HL-60 (cell line): Measurements from ENCODE around the gene CD38.

ENCODE experiments used
- GABPA ChIP-seq: IDR thresholded peaks from 2 replicates; pipeline ENCODE4 v1.6.1; 2012; ENCODE audit warnings: low read depth
- POLR2AphosphoS5 ChIP-seq: IDR thresholded peaks from 2 replicates; pipeline ENCODE4 v1.6.1; 2012; ENCODE audit warnings: low read depth
- SPI1 ChIP-seq: IDR thresholded peaks from 2 replicates; pipeline ENCODE4 v1.6.1; 2012; ENCODE audit warnings: low read depth, mild to moderate bottlenecking, borderline replicate concordance
- TF ChIP-seq, protein P1 (sequence below): IDR thresholded peaks from one replicate; pipeline ENCODE4 v1.5.1; 2011; ENCODE audit warnings: low read length, control low read depth, inconsistent platforms; ENCODE audit not compliant: insufficient read depth
- TF ChIP-seq, protein P2 (sequence below): IDR thresholded peaks from 2 replicates; pipeline ENCODE4 v1.6.1; 2012; ENCODE audit warnings: low read depth; ENCODE audit not compliant: insufficient replicate concordance

GRCh38 chr4:15797320-15797719, 19.2 kb downstream of the CD38 start:
- TF ChIP-seq POLR2AphosphoS5 (no peak), SPI1 (no peak), GABPA (no peak)
- TF ChIP-seq, protein P1, sequence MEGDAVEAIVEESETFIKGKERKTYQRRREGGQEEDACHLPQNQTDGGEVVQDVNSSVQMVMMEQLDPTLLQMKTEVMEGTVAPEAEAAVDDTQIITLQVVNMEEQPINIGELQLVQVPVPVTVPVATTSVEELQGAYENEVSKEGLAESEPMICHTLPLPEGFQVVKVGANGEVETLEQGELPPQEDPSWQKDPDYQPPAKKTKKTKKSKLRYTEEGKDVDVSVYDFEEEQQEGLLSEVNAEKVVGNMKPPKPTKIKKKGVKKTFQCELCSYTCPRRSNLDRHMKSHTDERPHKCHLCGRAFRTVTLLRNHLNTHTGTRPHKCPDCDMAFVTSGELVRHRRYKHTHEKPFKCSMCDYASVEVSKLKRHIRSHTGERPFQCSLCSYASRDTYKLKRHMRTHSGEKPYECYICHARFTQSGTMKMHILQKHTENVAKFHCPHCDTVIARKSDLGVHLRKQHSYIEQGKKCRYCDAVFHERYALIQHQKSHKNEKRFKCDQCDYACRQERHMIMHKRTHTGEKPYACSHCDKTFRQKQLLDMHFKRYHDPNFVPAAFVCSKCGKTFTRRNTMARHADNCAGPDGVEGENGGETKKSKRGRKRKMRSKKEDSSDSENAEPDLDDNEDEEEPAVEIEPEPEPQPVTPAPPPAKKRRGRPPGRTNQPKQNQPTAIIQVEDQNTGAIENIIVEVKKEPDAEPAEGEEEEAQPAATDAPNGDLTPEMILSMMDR, result no peak
- TF ChIP-seq, protein P2, sequence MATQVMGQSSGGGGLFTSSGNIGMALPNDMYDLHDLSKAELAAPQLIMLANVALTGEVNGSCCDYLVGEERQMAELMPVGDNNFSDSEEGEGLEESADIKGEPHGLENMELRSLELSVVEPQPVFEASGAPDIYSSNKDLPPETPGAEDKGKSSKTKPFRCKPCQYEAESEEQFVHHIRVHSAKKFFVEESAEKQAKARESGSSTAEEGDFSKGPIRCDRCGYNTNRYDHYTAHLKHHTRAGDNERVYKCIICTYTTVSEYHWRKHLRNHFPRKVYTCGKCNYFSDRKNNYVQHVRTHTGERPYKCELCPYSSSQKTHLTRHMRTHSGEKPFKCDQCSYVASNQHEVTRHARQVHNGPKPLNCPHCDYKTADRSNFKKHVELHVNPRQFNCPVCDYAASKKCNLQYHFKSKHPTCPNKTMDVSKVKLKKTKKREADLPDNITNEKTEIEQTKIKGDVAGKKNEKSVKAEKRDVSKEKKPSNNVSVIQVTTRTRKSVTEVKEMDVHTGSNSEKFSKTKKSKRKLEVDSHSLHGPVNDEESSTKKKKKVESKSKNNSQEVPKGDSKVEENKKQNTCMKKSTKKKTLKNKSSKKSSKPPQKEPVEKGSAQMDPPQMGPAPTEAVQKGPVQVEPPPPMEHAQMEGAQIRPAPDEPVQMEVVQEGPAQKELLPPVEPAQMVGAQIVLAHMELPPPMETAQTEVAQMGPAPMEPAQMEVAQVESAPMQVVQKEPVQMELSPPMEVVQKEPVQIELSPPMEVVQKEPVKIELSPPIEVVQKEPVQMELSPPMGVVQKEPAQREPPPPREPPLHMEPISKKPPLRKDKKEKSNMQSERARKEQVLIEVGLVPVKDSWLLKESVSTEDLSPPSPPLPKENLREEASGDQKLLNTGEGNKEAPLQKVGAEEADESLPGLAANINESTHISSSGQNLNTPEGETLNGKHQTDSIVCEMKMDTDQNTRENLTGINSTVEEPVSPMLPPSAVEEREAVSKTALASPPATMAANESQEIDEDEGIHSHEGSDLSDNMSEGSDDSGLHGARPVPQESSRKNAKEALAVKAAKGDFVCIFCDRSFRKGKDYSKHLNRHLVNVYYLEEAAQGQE, result no peak
